Measurements from ENCODE around the gene GAS2. TPM values are rescaled to one million over a fixed set of nuclear protein-coding genes. Genes with fewer than 3 reads are reported as not detected.

Gene GAS2
- total RNA-seq, 2 donors from 2014 or later = 2.2 to 3.1 TPM

- no peak overlapping the region for H3K4me3 Mint-ChIP-seq
- no peak overlapping the region for H3K27ac Mint-ChIP-seq
- no peaks in the 10 kb centered on the region for H3K9me3 ChIP-seq (ENCODE audit: control insufficient read depth, low read length, poor library complexity, severe bottlenecking)
- H3K36me3 Mint-ChIP-seq (ENCODE audit: low read depth) = peaks cover 9% of the 10 kb centered on the region
- DNase-seq (no peak), ATAC-seq (no peak)
- no peaks in the 10 kb centered on the region for H3K27me3 Mint-ChIP-seq
- H3K4me1 Mint-ChIP-seq = peaks cover 18% of the 10 kb centered on the region
These were observed 10.3 kb upstream of the GAS2 start for GRCh38 chr11:22656130-22656529.

- Mint-ChIP-seq H3K27me3 (no peaks in the 10 kb centered on the region), H3K36me3 (ENCODE audit: low read depth) (peaks cover 6% of the 10 kb centered on the region), H3K4me3 (no peak overlapping the region), H3K27ac (peak overlapping the region; percentile 67), H3K4me1 (peaks cover 18% of the 10 kb centered on the region)
- H3K9me3 ChIP-seq (ENCODE audit: control insufficient read depth, low read length, poor library complexity, severe bottlenecking) = no peaks in the 10 kb centered on the region
- DNase-seq (no peak), ATAC-seq (peak; percentile 54)
These were observed 9.2 kb upstream of the GAS2 start for GRCh38 chr11:22657101-22657694.

GRCh38 chr11:22659783-22660182 is 6.6 kb upstream of the GAS2 start:
- no peak overlapping the region for H3K27ac Mint-ChIP-seq
- no peak overlapping the region for H3K4me3 Mint-ChIP-seq
- no peak for ATAC-seq
- no peaks in the 10 kb centered on the region for H3K9me3 ChIP-seq (ENCODE audit: control insufficient read depth, low read length, poor library complexity, severe bottlenecking)
- peaks cover 18% of the 10 kb centered on the region for H3K4me1 Mint-ChIP-seq
- H3K36me3 Mint-ChIP-seq (ENCODE audit: low read depth) = peaks cover 8% of the 10 kb centered on the region
- peaks cover 2% of the 10 kb centered on the region for H3K27me3 Mint-ChIP-seq
- DNase-seq = no peak

- DNase-seq (no peak), ATAC-seq (peak; percentile 42)
- no peak overlapping the region for H3K4me3 Mint-ChIP-seq
- peaks cover 59% of the 10 kb centered on the region for H3K27me3 Mint-ChIP-seq
- H3K36me3 Mint-ChIP-seq (ENCODE audit: low read depth) = peaks cover 2% of the 10 kb centered on the region
- no peak overlapping the region for H3K27ac Mint-ChIP-seq
- peaks cover 3% of the 10 kb centered on the region for H3K4me1 Mint-ChIP-seq
- H3K9me3 ChIP-seq (ENCODE audit: control insufficient read depth, low read length, poor library complexity, severe bottlenecking) = no peaks in the 10 kb centered on the region
These were observed 453 bp downstream of the GAS2 start for GRCh38 chr11:22666688-22667439.

GRCh38 chr11:22668005-22668796 is 1.8 kb downstream of the GAS2 start:
- Mint-ChIP-seq H3K4me1 (peaks cover 3% of the 10 kb centered on the region), H3K27me3 (peaks cover 65% of the 10 kb centered on the region), H3K4me3 (no peak overlapping the region), H3K36me3 (ENCODE audit: low read depth) (no peaks in the 10 kb centered on the region), H3K27ac (no peak overlapping the region)
- H3K9me3 ChIP-seq (ENCODE audit: control insufficient read depth, low read length, poor library complexity, severe bottlenecking) = no peaks in the 10 kb centered on the region
- DNase-seq (no peak), ATAC-seq (no peak)

- peaks cover 72% of the 10 kb centered on the region for H3K27me3 Mint-ChIP-seq
- no peaks in the 10 kb centered on the region for H3K36me3 Mint-ChIP-seq (ENCODE audit: low read depth)
- peaks cover 3% of the 10 kb centered on the region for H3K4me1 Mint-ChIP-seq
- H3K9me3 ChIP-seq (ENCODE audit: control insufficient read depth, low read length, poor library complexity, severe bottlenecking) = no peaks in the 10 kb centered on the region
- H3K27ac Mint-ChIP-seq = no peak overlapping the region
- DNase-seq (no peak), ATAC-seq (no peak)
- H3K4me3 Mint-ChIP-seq = no peak overlapping the region
These were observed 3.0 kb downstream of the GAS2 start for GRCh38 chr11:22669368-22669767.

DNA sequence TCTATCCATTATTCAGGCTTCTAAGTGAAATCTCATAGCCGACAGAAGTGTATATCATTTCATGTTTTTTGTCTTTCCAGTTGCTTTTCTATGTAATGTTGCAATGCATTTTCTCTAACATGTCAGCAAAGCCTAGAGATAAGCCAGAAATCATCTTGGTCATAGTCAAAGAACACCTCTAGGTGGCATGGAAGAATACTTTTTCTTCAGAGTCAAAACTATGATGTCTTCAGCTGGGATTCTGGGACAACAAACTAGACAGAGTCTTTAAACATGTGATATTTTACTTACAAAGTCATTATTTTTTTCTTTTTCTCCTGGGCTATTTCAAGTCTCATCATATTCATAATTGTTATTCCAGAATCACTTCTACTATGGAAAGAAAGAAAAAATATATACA is 4.4 kb downstream of the GAS2 start:
- peaks cover 75% of the 10 kb centered on the region for H3K27me3 Mint-ChIP-seq
- H3K4me3 Mint-ChIP-seq = no peak overlapping the region
- no peak for ATAC-seq
- no peaks in the 10 kb centered on the region for H3K36me3 Mint-ChIP-seq (ENCODE audit: low read depth)
- DNase-seq = no peak
- H3K4me1 Mint-ChIP-seq = peaks cover 3% of the 10 kb centered on the region
- no peaks in the 10 kb centered on the region for H3K9me3 ChIP-seq (ENCODE audit: control insufficient read depth, low read length, poor library complexity, severe bottlenecking)
- no peak overlapping the region for H3K27ac Mint-ChIP-seq

- no peak for DNase-seq
- Mint-ChIP-seq H3K27me3 (peaks cover 69% of the 10 kb centered on the region), H3K4me3 (no peak overlapping the region), H3K36me3 (ENCODE audit: low read depth) (no peaks in the 10 kb centered on the region), H3K4me1 (no peaks in the 10 kb centered on the region), H3K27ac (no peak overlapping the region)
- no peak for ATAC-seq
- no peaks in the 10 kb centered on the region for H3K9me3 ChIP-seq (ENCODE audit: control insufficient read depth, low read length, poor library complexity, severe bottlenecking)
These were observed 5.3 kb downstream of the GAS2 start for GRCh38 chr11:22671751-22672150.

GRCh38 chr11:22674470-22675439 is 8.3 kb downstream of the GAS2 start:
- ATAC-seq = no peak
- Mint-ChIP-seq H3K27ac (no peak overlapping the region), H3K27me3 (peaks cover 55% of the 10 kb centered on the region), H3K4me1 (no peaks in the 10 kb centered on the region), H3K36me3 (ENCODE audit: low read depth) (no peaks in the 10 kb centered on the region), H3K4me3 (no peak overlapping the region)
- DNase-seq = no peak
- H3K9me3 ChIP-seq (ENCODE audit: control insufficient read depth, low read length, poor library complexity, severe bottlenecking) = no peaks in the 10 kb centered on the region

- Mint-ChIP-seq H3K36me3 (ENCODE audit: low read depth) (no peaks in the 10 kb centered on the region), H3K27ac (no peak overlapping the region), H3K4me1 (no peaks in the 10 kb centered on the region), H3K4me3 (no peak overlapping the region), H3K27me3 (peaks cover 29% of the 10 kb centered on the region)
- no peaks in the 10 kb centered on the region for H3K9me3 ChIP-seq (ENCODE audit: control insufficient read depth, low read length, poor library complexity, severe bottlenecking)
- DNase-seq (no peak), ATAC-seq (no peak)
These were observed 10.9 kb downstream of the GAS2 start for GRCh38 chr11:22677153-22677903.

- no peak for DNase-seq
- Mint-ChIP-seq H3K4me3 (no peak overlapping the region), H3K27me3 (peaks cover 10% of the 10 kb centered on the region), H3K4me1 (no peaks in the 10 kb centered on the region), H3K36me3 (ENCODE audit: low read depth) (no peaks in the 10 kb centered on the region), H3K27ac (no peak overlapping the region)
- no peaks in the 10 kb centered on the region for H3K9me3 ChIP-seq (ENCODE audit: control insufficient read depth, low read length, poor library complexity, severe bottlenecking)
- no peak for ATAC-seq
These were observed 14.2 kb downstream of the GAS2 start for GRCh38 chr11:22680628-22681027.

GRCh38 chr11:22681281-22681812 is 14.9 kb downstream of the GAS2 start:
- no peaks in the 10 kb centered on the region for H3K9me3 ChIP-seq (ENCODE audit: control insufficient read depth, low read length, poor library complexity, severe bottlenecking)
- Mint-ChIP-seq H3K27me3 (peaks cover 6% of the 10 kb centered on the region), H3K4me1 (no peaks in the 10 kb centered on the region), H3K36me3 (ENCODE audit: low read depth) (no peaks in the 10 kb centered on the region), H3K4me3 (no peak overlapping the region), H3K27ac (no peak overlapping the region)
- ATAC-seq (no peak), DNase-seq (no peak)

Data from T-helper 17 cell (primary cell).